ENCODE measurements around the gene PARP6.

Gene PARP6

DNA sequence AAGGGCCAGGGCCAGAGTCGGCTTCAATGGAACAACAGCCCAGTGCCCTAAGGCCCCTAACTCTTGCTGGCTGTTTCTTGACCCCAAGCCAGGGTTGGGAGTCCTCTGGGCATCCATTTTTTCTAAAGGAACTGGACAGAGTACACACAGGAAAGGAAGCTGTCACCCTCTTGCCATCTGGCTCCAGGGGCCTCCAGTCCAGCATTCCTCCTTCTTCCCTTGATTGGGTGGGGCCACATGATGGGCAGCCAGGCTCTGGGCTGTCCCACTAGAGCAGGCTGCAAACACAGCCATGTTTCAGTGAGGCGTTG, 73.2 kb downstream of the PARP6 start:
- DNase-seq (ENCODE audit: low read depth, low spot score), result no peak
- no peak overlapping the region for H3K4me3 ChIP-seq (ENCODE audit: low read depth, low read length)
- CTCF ChIA-PET, result interaction anchor here (1.0 to 6.1 kb wide), 16 partner anchors 10 to 446 kb away, joined by 3 to 41 read pairs (median 6); no protein-coding TSS in a partner anchor
- TF ChIP-seq, protein P1, sequence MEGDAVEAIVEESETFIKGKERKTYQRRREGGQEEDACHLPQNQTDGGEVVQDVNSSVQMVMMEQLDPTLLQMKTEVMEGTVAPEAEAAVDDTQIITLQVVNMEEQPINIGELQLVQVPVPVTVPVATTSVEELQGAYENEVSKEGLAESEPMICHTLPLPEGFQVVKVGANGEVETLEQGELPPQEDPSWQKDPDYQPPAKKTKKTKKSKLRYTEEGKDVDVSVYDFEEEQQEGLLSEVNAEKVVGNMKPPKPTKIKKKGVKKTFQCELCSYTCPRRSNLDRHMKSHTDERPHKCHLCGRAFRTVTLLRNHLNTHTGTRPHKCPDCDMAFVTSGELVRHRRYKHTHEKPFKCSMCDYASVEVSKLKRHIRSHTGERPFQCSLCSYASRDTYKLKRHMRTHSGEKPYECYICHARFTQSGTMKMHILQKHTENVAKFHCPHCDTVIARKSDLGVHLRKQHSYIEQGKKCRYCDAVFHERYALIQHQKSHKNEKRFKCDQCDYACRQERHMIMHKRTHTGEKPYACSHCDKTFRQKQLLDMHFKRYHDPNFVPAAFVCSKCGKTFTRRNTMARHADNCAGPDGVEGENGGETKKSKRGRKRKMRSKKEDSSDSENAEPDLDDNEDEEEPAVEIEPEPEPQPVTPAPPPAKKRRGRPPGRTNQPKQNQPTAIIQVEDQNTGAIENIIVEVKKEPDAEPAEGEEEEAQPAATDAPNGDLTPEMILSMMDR (IDR thresholded peaks at IDR 0.05; ENCODE audit: insufficient read depth, low read length, missing control alignments), result no peak
- POLR2A ChIA-PET, result interaction anchor here (1.4 to 2.9 kb wide), 3 partner anchors 28 to 38 kb away, joined by 3 to 12 read pairs (median 4); partner anchors contain the start of gene PKM

GRCh38 chr15:72198356-72199204, 73.8 kb downstream of the PARP6 start:
- TF ChIP-seq, protein P1 (IDR thresholded peaks at IDR 0.05; ENCODE audit: insufficient read depth, low read length, missing control alignments), result no peak
- CTCF ChIA-PET, result interaction anchor here (0.9 to 6.1 kb wide), 11 partner anchors 10 to 445 kb away, joined by 3 to 41 read pairs (median 6); no protein-coding TSS in a partner anchor
- no peak overlapping the region for H3K4me3 ChIP-seq (ENCODE audit: low read depth, low read length)
- POLR2A ChIA-PET, result interaction anchor here (1.6 to 2.9 kb wide), 3 partner anchors 29 to 38 kb away, joined by 4 to 13 read pairs (median 12); partner anchors contain the start of gene PKM
- no peak for DNase-seq (ENCODE audit: low read depth, low spot score)

DNA sequence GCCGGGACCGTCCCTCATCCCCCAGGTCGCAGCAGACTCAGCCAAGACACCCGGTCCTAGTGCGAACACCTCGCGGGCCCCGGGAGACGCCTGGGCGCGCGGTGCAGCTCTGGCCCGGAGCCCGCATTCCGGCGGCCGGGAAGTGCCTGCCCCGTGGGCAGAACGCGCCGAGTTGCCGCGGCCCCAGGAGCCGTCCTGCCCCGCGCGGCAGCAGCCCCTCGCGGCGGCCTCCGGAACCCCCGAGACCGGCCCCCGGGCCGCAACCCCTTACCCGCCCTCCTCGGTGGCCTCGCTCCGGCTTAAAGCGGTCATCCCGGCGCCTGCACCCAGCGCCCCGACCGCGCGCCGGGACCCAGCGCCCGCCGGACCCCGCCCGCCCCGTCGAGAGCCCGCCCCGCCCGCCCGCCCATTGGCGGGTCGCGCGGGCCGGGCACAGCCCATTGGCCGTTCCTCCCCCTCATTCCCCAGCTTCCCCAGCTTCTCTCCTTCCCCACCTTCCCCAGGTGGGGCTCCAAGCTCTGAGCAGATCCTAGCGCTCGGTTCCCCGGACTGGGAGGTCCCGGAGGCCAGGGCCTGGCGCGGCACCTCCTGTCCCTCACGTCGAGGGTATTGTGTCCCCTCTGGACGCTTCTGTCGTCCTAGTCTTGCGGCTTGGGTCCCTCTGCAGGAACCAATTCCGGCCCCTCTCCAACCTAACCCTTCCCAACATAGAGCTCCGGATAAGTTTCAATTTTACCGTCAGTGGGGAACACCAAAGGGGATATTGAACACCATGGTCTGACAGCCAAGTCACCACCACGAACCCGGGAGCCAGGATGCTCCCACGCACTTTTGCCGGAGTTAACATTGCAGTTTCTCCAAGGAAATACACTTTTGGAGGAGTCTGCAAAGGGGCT, 74.6 kb downstream of the PARP6 start, which contains the start of gene GRAMD2A:
Gene GRAMD2A, minus strand, starts transcription at position 328 of the 896 bp plus-strand sequence.
- ChIA-PET POLR2A (interaction anchor here (0.9 to 2.9 kb wide), 3 partner anchors 30 to 40 kb away, joined by 3 to 13 read pairs (median 12); partner anchors contain the start of gene PKM), CTCF (interaction anchor here (0.9 to 6.1 kb wide), 10 partner anchors 9 to 445 kb away, joined by 3 to 41 read pairs (median 4); no protein-coding TSS in a partner anchor)
- TF ChIP-seq, protein P1 (IDR thresholded peaks at IDR 0.05; ENCODE audit: insufficient read depth, low read length, missing control alignments), result no peak
- no peak for DNase-seq (ENCODE audit: low read depth, low spot score)
- H3K4me3 ChIP-seq (ENCODE audit: low read depth, low read length), result peak within 1 kb of the TSS; percentile 12

DNA sequence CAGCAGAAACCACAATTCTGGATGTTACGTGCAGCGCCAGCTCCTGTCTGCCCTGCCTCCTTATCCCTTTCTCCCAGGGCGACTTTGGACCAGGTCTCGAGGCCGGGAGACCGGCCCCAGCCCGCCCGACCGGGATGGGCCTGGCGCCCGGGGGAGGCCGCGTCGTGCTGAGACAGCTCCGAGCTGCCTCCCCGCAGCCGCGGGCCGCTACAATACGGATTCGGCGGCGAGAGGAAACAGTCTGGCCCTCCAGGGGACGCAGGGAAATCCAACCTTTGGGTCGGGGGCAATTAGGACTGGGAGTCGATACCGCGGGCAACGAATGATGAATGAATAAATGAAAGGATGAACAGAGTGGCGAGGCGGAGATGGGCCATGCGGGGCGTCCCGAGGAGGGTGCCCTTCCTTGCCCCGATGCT, 75.3 kb downstream of the PARP6 start:
- CTCF ChIA-PET, result interaction anchor here (1.0 to 6.1 kb wide), 4 partner anchors 12 to 276 kb away, joined by 3 to 41 read pairs (median 4); no protein-coding TSS in a partner anchor
- peak overlapping the region; percentile 12; the same call in 1 of the 2 replicates for H3K4me3 ChIP-seq (ENCODE audit: low read depth, low read length)
- TF ChIP-seq, protein P1 (IDR thresholded peaks at IDR 0.05; ENCODE audit: insufficient read depth, low read length, missing control alignments), result no peak
- POLR2A ChIA-PET, result interaction anchor here (0.9 to 2.9 kb wide), 3 partner anchors 30 to 40 kb away, joined by 3 to 13 read pairs (median 12); partner anchors contain the start of gene PKM
- no peak for DNase-seq (ENCODE audit: low read depth, low spot score)

DNA sequence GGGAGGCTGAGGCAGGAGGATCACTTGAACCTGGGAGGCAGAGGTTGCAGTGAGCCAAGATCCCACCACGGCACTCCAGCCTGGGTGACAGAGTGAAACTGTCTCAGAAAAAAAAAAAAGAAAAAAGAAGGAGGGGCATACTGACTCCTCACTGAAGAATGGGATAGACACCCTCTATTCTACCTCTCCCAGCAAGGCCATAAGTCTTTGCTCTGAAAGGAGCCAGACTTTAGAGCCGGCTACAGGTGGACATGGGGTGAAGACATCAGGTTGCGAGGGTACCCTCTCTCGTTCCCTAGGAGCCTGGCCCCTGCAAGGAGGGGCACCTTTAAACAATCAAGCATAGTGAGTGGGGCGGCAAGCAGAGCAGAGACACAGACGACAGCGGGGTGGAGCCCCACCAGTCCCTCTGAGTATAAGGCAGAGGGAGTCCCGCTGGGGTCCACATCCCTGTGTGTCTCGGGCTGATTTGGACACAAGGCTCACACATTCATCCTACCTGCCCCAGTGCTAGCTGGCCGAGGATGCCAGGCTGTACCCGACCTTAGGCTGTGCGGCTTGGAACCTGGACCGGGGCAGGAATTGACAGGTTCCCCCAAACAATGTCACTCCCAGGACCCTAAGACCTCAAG, 75.8 kb downstream of the PARP6 start:
- ChIA-PET POLR2A (interaction anchor here (1.8 to 2.9 kb wide), 3 partner anchors 31 to 34 kb away, joined by 5 to 13 read pairs (median 12); partner anchors contain the start of gene PKM), CTCF (interaction anchor here (0.7 to 6.1 kb wide), 4 partner anchors 13 to 42 kb away, joined by 3 to 41 read pairs (median 4); no protein-coding TSS in a partner anchor)
- DNase-seq (ENCODE audit: low read depth, low spot score), result no peak
- TF ChIP-seq, protein P1 (IDR thresholded peaks at IDR 0.05; ENCODE audit: insufficient read depth, low read length, missing control alignments), result no peak
- H3K4me3 ChIP-seq (ENCODE audit: low read depth, low read length), result no peak overlapping the region
